H1 (cell line): ENCODE measurements around the gene ASXL2. TPM values are rescaled to one million over a fixed set of nuclear protein-coding genes. Genes with fewer than 3 reads are reported as not detected.

ENCODE experiments used
- CTCF ChIA-PET: fragments of 300-600 bp; sonication (Branson Sonifier 250); formaldehyde crosslinking; loops from one replicate; lab custom pipeline; 2021; ENCODE audit not compliant: partially characterized antibody; lab: Charles Lee
- POLR2A ChIA-PET: fragments of 300-600 bp; sonication (Branson Sonifier 250); formaldehyde crosslinking; loops from one replicate; lab custom pipeline; 2021; ENCODE audit warnings: inconsistent platforms; ENCODE audit not compliant: partially characterized antibody; lab: Charles Lee
- DNase-seq, 2 experiments: peaks; one replicate each; pipeline versions ENCODE4 v3.0.0 to v3.0.0-alpha.2; 2010 to 2022; ENCODE audit warnings: low spot score in 2 of 2, low read depth in 1 of 2, mixed read lengths in 1 of 2
- FAIRE-seq: peaks from 2 replicates; lab custom pipeline; 2011; peaks lifted over from hg19 to GRCh38; lab: Jason Lieb, UNC
- H2AFZ ChIP-seq: 2 replicates; pipeline ENCODE4 v1.8.1; 2012; ENCODE audit warnings: low read length, inconsistent platforms
- H2AK5ac ChIP-seq: 2 replicates; pipeline ENCODE4 v1.6.1; 2013; ENCODE audit warnings: low read depth, low read length
- H2BK120ac ChIP-seq: replicated peaks from 2 replicates; pipeline ENCODE3; 2013; ENCODE audit warnings: low read depth, low read length, inconsistent platforms
- H2BK12ac ChIP-seq: 2 replicates; pipeline ENCODE4 v1.6.1; 2013; ENCODE audit warnings: low read depth, low read length
- H2BK15ac ChIP-seq: 2 replicates; pipeline ENCODE4 v1.6.1; 2013; ENCODE audit warnings: low read length
- H2BK20ac ChIP-seq: 2 replicates; pipeline ENCODE4 v1.6.1; 2013; ENCODE audit warnings: low read length
- H2BK5ac ChIP-seq: 2 replicates; pipeline ENCODE4 v1.6.1; 2013; ENCODE audit warnings: low read depth, low read length
- H3K14ac ChIP-seq: 2 replicates; pipeline ENCODE4 v1.6.1; 2013; ENCODE audit warnings: inconsistent platforms; ENCODE audit not compliant: insufficient read length
- H3K18ac ChIP-seq: 2 replicates; pipeline ENCODE4 v1.6.1; 2013; ENCODE audit warnings: low read length; ENCODE audit errors: extremely low read depth
- H3K23ac ChIP-seq: 2 replicates; pipeline ENCODE4 v1.6.1; 2013; ENCODE audit warnings: inconsistent platforms; ENCODE audit not compliant: insufficient read length
- H3K23me2 ChIP-seq: 2 replicates; pipeline ENCODE4 v1.6.1; 2013; ENCODE audit warnings: low read depth, low read length
- H3K27ac ChIP-seq: 2 replicates; pipeline ENCODE4 v1.6.1; 2011; ENCODE audit warnings: low read depth, low read length, inconsistent platforms
- H3K27me3 ChIP-seq, 4 experiments: replicated peaks in 1 of 4; 1 replicate in 1 of 4; 2 replicates in 3 of 4; pipeline versions ENCODE4 v1.6.1 to v1.8.1; 2011 to 2013; ENCODE audit warnings: low read length in 3 of 4, mild to moderate bottlenecking in 3 of 4, inconsistent platforms in 2 of 4, mixed read lengths in 2 of 4, moderate library complexity in 1 of 4; ENCODE audit not compliant: control insufficient read depth in 3 of 4, insufficient read depth in 3 of 4; ENCODE audit errors: extremely low read depth in 1 of 4
- H3K36me3 ChIP-seq, 4 experiments: 2 replicates each; pipeline versions ENCODE4 v1.6.1 to v1.8.1; 2011 to 2013; ENCODE audit warnings: mild to moderate bottlenecking in 4 of 4, low read length in 3 of 4, moderate library complexity in 2 of 4, control low read depth in 1 of 4, inconsistent platforms in 1 of 4; ENCODE audit not compliant: insufficient read depth in 4 of 4, control insufficient read depth in 2 of 4
- H3K4ac ChIP-seq: replicated peaks from 2 replicates; pipeline ENCODE3; 2013; ENCODE audit warnings: low read length, low read depth, mixed read lengths, inconsistent platforms; ENCODE audit not compliant: insufficient read length
- H3K4me1 ChIP-seq, 4 experiments: replicated peaks in 1 of 4; 1 replicate in 1 of 4; 2 replicates in 3 of 4; pipeline versions ENCODE4 v1.6.1 to v1.8.1; 2011 to 2013; ENCODE audit warnings: low read length in 3 of 4, inconsistent platforms in 2 of 4, mixed read lengths in 1 of 4; ENCODE audit not compliant: insufficient read depth in 4 of 4, control insufficient read depth in 3 of 4
- H3K4me2 ChIP-seq, 2 experiments: 2 replicates each; pipeline versions ENCODE4 v1.6.1 to v1.8.1; 2011 to 2013; ENCODE audit warnings: low read depth in 2 of 2, low read length in 2 of 2, control low read depth in 1 of 2, inconsistent platforms in 1 of 2, mild to moderate bottlenecking in 1 of 2; ENCODE audit not compliant: insufficient read depth in 1 of 2
- H3K4me3 ChIP-seq, 4 experiments: fragments of 200-600, 300-600 bp in 1 of 4; sonication (generic), shearing (Covaris generic), sonication (Bioruptor Twin) in 1 of 4; 2 replicates each; pipeline versions ENCODE4 v1.5.1 to v1.8.1; 2011 to 2016; ENCODE audit warnings: low read length in 4 of 4, low read depth in 3 of 4, control low read depth in 2 of 4, inconsistent platforms in 2 of 4, mild to moderate bottlenecking in 2 of 4, mixed read lengths in 1 of 4, moderate library complexity in 1 of 4; ENCODE audit not compliant: insufficient read depth in 2 of 4; ENCODE audit errors: extremely low read depth in 1 of 4
- H3K56ac ChIP-seq: replicated peaks from 2 replicates; pipeline ENCODE3; 2013; ENCODE audit warnings: low read depth, mild to moderate bottlenecking, mixed read lengths, low read length, inconsistent platforms; ENCODE audit not compliant: insufficient read length
- H3K79me1 ChIP-seq: 2 replicates; pipeline ENCODE4 v1.6.1; 2013; ENCODE audit warnings: low read depth, low read length, control low read depth
- H3K79me2 ChIP-seq, 2 experiments: 2 replicates each; pipeline versions ENCODE4 v1.6.1 to v1.8.1; 2012 to 2013; ENCODE audit warnings: low read length in 2 of 2, mild to moderate bottlenecking in 2 of 2, inconsistent platforms in 1 of 2; ENCODE audit not compliant: insufficient read depth in 2 of 2, control insufficient read depth in 1 of 2
- H3K9ac ChIP-seq, 4 experiments: replicated peaks in 1 of 4; 1 replicate in 1 of 4; 2 replicates in 3 of 4; pipeline versions ENCODE4 v1.6.1 to v1.8.1; 2011 to 2013; ENCODE audit warnings: low read depth in 3 of 4, low read length in 3 of 4, control low read depth in 2 of 4, mild to moderate bottlenecking in 2 of 4, moderate library complexity in 2 of 4, inconsistent platforms in 1 of 4; ENCODE audit errors: extremely low read depth in 1 of 4
- H3K9me3 ChIP-seq, 2 experiments: 2 replicates each; pipeline versions ENCODE4 v1.6.1 to v1.8.1; 2012 to 2013; ENCODE audit warnings: mild to moderate bottlenecking in 2 of 2, moderate library complexity in 2 of 2, control low read depth in 1 of 2, inconsistent platforms in 1 of 2, low read depth in 1 of 2, low read length in 1 of 2, mixed read lengths in 1 of 2; ENCODE audit not compliant: insufficient read depth in 2 of 2
- H4K20me1 ChIP-seq, 2 experiments: replicated peaks in 1 of 2; 2 replicates each; pipeline versions ENCODE3 to v1.8.1; 2011 to 2013; ENCODE audit warnings: inconsistent platforms in 2 of 2, low read length in 2 of 2, mild to moderate bottlenecking in 1 of 2; ENCODE audit not compliant: insufficient read depth in 2 of 2, control insufficient read depth in 1 of 2
- H4K5ac ChIP-seq: 2 replicates; pipeline ENCODE4 v1.6.1; 2013; ENCODE audit warnings: low read length, low read depth, mixed read lengths, inconsistent platforms; ENCODE audit not compliant: insufficient read length
- H4K8ac ChIP-seq: 2 replicates; pipeline ENCODE4 v1.8.0; 2013; ENCODE audit warnings: mild to moderate bottlenecking, moderate library complexity, low read length, inconsistent platforms; ENCODE audit not compliant: insufficient read depth; ENCODE audit errors: extremely low read depth
- H4K91ac ChIP-seq: replicated peaks from 2 replicates; pipeline ENCODE3; 2013; ENCODE audit warnings: low read length, mixed read lengths, inconsistent platforms; ENCODE audit not compliant: insufficient read length
- CEBPB ChIP-seq: IDR thresholded peaks from 2 replicates; pipeline ENCODE4 v1.6.1; 2012; ENCODE audit warnings: low read depth, low read length
- CHD1 ChIP-seq: IDR thresholded peaks from 2 replicates; pipeline ENCODE4 v1.6.1; 2012; ENCODE audit warnings: low read depth, low read length, improper control_type of control experiment
- CTBP2 ChIP-seq: IDR thresholded peaks from 2 replicates; pipeline ENCODE4 v1.7.0; 2011; ENCODE audit warnings: borderline replicate concordance, mild to moderate bottlenecking, moderate library complexity, mixed read lengths, low read length; ENCODE audit not compliant: insufficient read depth, insufficient read length
- FOSL1 ChIP-seq: IDR thresholded peaks from 2 replicates; pipeline ENCODE4 v1.6.1; 2011; ENCODE audit warnings: mild to moderate bottlenecking, low read depth, low read length, moderate library complexity; ENCODE audit not compliant: insufficient read depth
- KDM4A ChIP-seq: IDR thresholded peaks from one replicate; pipeline ENCODE4 v1.7.1; 2012; ENCODE audit warnings: low read depth, mild to moderate bottlenecking, moderate library complexity, low read length, inconsistent platforms; ENCODE audit not compliant: severe bottlenecking
- NRF1 ChIP-seq: IDR thresholded peaks from 2 replicates; pipeline ENCODE4 v1.6.1; 2011; ENCODE audit warnings: mild to moderate bottlenecking, low read depth, low read length, improper control_type of control experiment
- PHF8 ChIP-seq: fragments of 200-600 bp; sonication (generic); conservative IDR thresholded peaks from 2 replicates; pipeline ENCODE4 v1.7.1; 2012; ENCODE audit warnings: low read depth, mild to moderate bottlenecking, inconsistent platforms, low read length, moderate library complexity
- POLR2AphosphoS5 ChIP-seq: IDR thresholded peaks from 2 replicates; pipeline ENCODE4 v1.6.1; 2011; ENCODE audit warnings: low read depth, low read length
- RXRA ChIP-seq: IDR thresholded peaks from 2 replicates; pipeline ENCODE4 v1.6.1; 2011; ENCODE audit warnings: low read depth, mild to moderate bottlenecking, low read length, moderate library complexity; ENCODE audit not compliant: insufficient read depth
- YY1 ChIP-seq: IDR thresholded peaks from 2 replicates; pipeline ENCODE4 v1.6.1; 2011; ENCODE audit warnings: low read depth, mild to moderate bottlenecking, low read length
- WGBS, 2 experiments: shearing (Covaris generic) in 1 of 2; methylation state at CpG; one replicate each; pipeline versions ENCODE4 v1.1.6 to v1.1.7; 2013 to 2015; ENCODE audit warnings: low lambda C conversion rate in 2 of 2, mixed read lengths in 2 of 2, inconsistent platforms in 1 of 2, low coverage in 1 of 2, missing lambda C conversion rate in 1 of 2; ENCODE audit not compliant: insufficient replicate concordance in 2 of 2, insufficient coverage in 1 of 2, insufficient read length in 1 of 2; ENCODE audit errors: extremely low coverage in 1 of 2, missing lambda C conversion rate in 1 of 2; 5-methylcytosine and 5-hydroxymethylcytosine counted together
- polyA plus RNA-seq, 7 experiments: library from polyadenylated mRNA; depleted of rRNA in 3 of 7; stranded (reverse) in 5 of 7; unstranded in 2 of 7; fragments of >200 nt in 5 of 7; fragments of 200-250 nt in 2 of 7; gene quantifications; 1 replicate in 5 of 7; 2 replicates in 1 of 7; 4 replicates in 1 of 7; pipeline versions ENCODE4 v1.2.1 to v1.2.3, GENCODE V29; 2011 to 2013; ENCODE audit warnings: missing spikeins in 2 of 7, mixed read lengths in 2 of 7
- total RNA-seq: library from RNA; stranded (reverse); fragmentation: NEBNext Ultra II Directional; extraction: Animal tissue kit (Norgen Biotek cat#: 25700); gene quantifications from 2 replicates; pipeline ENCODE4 v1.2.1, GENCODE V29; 2021
- TF ChIP-seq, protein P1 (sequence below): IDR thresholded peaks from 2 replicates; pipeline ENCODE4 v1.6.1; 2011; ENCODE audit warnings: low read depth, mild to moderate bottlenecking, low read length; ENCODE audit not compliant: insufficient read depth

The ASXL2 gene
- total and polyA plus RNA-seq, 2 of the 8 experiments (the other 6 are each of a cell fraction or from before 2014, with no cell fraction given), result 7.2 to 41.3 TPM

DNA sequence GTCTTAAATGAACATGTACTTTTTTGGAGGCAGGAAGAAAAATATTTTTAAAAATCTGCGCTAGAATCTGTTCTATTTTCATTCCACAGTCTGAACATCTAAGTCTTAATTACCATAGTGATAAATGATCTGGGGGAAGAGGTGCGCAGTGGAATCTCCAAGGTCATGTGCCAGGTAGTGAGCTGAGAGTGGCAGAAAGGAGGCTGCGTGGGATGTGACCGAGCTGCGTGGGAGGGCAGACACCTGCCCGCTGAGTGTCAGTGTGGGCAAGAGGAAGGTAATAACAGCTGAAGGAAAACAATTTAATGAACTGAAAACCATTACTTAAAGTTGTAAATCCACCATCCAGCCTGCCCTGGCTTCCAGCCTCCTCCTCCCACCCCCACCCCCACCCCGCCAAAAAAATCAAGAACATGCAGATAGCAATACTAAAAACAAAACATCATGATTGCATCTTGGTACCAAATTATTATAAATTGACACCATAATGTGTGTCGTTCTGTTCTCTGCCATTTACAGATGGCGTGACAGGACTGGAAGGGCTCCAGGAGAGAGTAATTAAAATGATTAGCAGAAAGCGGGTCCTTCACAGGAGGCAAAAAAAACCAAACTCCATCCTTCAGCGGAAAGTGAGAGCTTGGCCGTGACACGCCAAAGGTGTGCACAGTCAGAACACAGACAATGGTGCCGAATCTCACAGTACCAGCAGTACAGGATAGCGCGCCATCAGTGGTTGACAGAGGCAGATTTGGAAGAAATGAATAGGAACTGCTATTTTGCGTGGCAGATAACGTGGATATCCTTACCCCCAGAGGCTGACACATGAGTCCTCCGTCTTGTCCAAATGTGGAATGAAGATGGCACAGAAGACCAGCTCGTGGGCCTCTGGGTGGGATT lies 193.5 kb downstream of the ASXL2 start:
- no peak for FAIRE-seq
- Histone ChIP-seq H3K9me3 (no peaks in the 10 kb centered on the region), H3K14ac (no peak overlapping the region), H2AK5ac (no peak overlapping the region), H3K79me1 (no peaks in the 10 kb centered on the region), H2BK15ac (no peak overlapping the region), H3K79me2 (no peaks in the 10 kb centered on the region), H3K23me2 (no peaks in the 10 kb centered on the region), H3K27ac (no peak overlapping the region), H3K4me3 (no peak overlapping the region), H4K8ac (no peak overlapping the region), H4K5ac (no peak overlapping the region), H3K4me2 (no peak overlapping the region), H3K4ac (no peak overlapping the region), H3K4me1 (no peaks in the 10 kb centered on the region), H3K23ac (no peak overlapping the region), H2BK12ac (no peak overlapping the region), H4K91ac (no peak overlapping the region), H2BK20ac (no peak overlapping the region), H3K27me3 (no peaks in the 10 kb centered on the region), H2BK5ac (no peak overlapping the region), H2BK120ac (no peak overlapping the region), H2AFZ (no peak overlapping the region), H3K36me3 (no peaks in the 10 kb centered on the region), H3K9ac (no peak overlapping the region), H4K20me1 (no peaks in the 10 kb centered on the region), H3K18ac (no peak overlapping the region), H3K56ac (no peak overlapping the region)
- WGBS, 2 experiments, result 92% methylated on average over 19 of the region's 20 CpGs; no CpG with 5 or more reads in 1 of the 2 experiments
- CTCF ChIA-PET, result interaction anchor here (1.3 to 8.4 kb wide), 2 partner anchors 14 to 69 kb away, joined by 3 to 110 read pairs; no protein-coding TSS in a partner anchor
- DNase-seq, result no peak
- POLR2A ChIA-PET, result interaction anchor here (1.0 to 2.6 kb wide), 2 partner anchors 12 to 30 kb away, joined by 3 to 11 read pairs; partner anchors contain the start of gene DTNB
- TF ChIP-seq CEBPB (no peak), PHF8 (no peak), CHD1 (no peak), NRF1 (no peak), YY1 (no peak), POLR2AphosphoS5 (no peak), KDM4A (no peak), FOSL1 (no peak), RXRA (no peak), CTBP2 (no peak)
- TF ChIP-seq, protein P1, sequence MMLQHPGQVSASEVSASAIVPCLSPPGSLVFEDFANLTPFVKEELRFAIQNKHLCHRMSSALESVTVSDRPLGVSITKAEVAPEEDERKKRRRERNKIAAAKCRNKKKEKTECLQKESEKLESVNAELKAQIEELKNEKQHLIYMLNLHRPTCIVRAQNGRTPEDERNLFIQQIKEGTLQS, result no peak
